Measurements from ENCODE around the gene TPST1. TPM values are rescaled to one million over a fixed set of nuclear protein-coding genes. Genes with fewer than 3 reads are reported as not detected.

The TPST1 gene
- total and polyA plus RNA-seq, 2 of the 8 experiments (the other 6 are each of a cell fraction or from before 2014, with no cell fraction given), result 8.2 to 18.4 TPM

DNA sequence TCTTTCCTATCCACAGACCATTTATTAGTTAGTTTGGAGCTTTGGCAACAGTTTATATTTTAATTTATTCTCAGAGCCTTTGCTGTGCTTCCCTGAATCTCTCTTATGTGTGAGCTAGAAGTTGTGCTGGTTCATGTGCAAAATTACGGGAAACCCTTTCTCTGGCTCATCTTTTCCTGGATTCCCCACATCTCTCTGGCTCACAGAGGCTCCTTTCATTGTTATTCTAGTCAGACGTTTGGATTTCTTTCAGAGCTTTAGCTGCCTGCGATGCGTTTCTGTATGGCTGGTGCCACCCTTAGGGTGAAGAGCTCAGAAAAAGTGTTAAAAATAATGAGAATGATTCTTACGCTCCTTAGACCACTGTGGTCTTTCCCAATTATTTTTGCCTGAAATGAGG is 53.3 kb downstream of the TPST1 start (continued):
- TF ChIP-seq, protein P1, sequence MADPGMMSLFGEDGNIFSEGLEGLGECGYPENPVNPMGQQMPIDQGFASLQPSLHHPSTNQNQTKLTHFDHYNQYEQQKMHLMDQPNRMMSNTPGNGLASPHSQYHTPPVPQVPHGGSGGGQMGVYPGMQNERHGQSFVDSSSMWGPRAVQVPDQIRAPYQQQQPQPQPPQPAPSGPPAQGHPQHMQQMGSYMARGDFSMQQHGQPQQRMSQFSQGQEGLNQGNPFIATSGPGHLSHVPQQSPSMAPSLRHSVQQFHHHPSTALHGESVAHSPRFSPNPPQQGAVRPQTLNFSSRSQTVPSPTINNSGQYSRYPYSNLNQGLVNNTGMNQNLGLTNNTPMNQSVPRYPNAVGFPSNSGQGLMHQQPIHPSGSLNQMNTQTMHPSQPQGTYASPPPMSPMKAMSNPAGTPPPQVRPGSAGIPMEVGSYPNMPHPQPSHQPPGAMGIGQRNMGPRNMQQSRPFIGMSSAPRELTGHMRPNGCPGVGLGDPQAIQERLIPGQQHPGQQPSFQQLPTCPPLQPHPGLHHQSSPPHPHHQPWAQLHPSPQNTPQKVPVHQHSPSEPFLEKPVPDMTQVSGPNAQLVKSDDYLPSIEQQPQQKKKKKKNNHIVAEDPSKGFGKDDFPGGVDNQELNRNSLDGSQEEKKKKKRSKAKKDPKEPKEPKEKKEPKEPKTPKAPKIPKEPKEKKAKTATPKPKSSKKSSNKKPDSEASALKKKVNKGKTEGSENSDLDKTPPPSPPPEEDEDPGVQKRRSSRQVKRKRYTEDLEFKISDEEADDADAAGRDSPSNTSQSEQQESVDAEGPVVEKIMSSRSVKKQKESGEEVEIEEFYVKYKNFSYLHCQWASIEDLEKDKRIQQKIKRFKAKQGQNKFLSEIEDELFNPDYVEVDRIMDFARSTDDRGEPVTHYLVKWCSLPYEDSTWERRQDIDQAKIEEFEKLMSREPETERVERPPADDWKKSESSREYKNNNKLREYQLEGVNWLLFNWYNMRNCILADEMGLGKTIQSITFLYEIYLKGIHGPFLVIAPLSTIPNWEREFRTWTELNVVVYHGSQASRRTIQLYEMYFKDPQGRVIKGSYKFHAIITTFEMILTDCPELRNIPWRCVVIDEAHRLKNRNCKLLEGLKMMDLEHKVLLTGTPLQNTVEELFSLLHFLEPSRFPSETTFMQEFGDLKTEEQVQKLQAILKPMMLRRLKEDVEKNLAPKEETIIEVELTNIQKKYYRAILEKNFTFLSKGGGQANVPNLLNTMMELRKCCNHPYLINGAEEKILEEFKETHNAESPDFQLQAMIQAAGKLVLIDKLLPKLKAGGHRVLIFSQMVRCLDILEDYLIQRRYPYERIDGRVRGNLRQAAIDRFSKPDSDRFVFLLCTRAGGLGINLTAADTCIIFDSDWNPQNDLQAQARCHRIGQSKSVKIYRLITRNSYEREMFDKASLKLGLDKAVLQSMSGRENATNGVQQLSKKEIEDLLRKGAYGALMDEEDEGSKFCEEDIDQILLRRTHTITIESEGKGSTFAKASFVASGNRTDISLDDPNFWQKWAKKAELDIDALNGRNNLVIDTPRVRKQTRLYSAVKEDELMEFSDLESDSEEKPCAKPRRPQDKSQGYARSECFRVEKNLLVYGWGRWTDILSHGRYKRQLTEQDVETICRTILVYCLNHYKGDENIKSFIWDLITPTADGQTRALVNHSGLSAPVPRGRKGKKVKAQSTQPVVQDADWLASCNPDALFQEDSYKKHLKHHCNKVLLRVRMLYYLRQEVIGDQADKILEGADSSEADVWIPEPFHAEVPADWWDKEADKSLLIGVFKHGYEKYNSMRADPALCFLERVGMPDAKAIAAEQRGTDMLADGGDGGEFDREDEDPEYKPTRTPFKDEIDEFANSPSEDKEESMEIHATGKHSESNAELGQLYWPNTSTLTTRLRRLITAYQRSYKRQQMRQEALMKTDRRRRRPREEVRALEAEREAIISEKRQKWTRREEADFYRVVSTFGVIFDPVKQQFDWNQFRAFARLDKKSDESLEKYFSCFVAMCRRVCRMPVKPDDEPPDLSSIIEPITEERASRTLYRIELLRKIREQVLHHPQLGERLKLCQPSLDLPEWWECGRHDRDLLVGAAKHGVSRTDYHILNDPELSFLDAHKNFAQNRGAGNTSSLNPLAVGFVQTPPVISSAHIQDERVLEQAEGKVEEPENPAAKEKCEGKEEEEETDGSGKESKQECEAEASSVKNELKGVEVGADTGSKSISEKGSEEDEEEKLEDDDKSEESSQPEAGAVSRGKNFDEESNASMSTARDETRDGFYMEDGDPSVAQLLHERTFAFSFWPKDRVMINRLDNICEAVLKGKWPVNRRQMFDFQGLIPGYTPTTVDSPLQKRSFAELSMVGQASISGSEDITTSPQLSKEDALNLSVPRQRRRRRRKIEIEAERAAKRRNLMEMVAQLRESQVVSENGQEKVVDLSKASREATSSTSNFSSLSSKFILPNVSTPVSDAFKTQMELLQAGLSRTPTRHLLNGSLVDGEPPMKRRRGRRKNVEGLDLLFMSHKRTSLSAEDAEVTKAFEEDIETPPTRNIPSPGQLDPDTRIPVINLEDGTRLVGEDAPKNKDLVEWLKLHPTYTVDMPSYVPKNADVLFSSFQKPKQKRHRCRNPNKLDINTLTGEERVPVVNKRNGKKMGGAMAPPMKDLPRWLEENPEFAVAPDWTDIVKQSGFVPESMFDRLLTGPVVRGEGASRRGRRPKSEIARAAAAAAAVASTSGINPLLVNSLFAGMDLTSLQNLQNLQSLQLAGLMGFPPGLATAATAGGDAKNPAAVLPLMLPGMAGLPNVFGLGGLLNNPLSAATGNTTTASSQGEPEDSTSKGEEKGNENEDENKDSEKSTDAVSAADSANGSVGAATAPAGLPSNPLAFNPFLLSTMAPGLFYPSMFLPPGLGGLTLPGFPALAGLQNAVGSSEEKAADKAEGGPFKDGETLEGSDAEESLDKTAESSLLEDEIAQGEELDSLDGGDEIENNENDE (IDR thresholded peaks at IDR 0.05; ENCODE audit: insufficient replicate concordance, low read length), result no peak
- TF ChIP-seq TCF12 (IDR thresholded peaks at IDR 0.05; ENCODE audit: low read depth, low read length), result no peak
- no peak for TF ChIP-seq YY1 (IDR thresholded peaks at IDR 0.05; ENCODE audit: low read depth, low read length)
- TF ChIP-seq POLR2AphosphoS5 (IDR thresholded peaks at IDR 0.05; ENCODE audit: low read depth, low read length), result no peak
- TF ChIP-seq, protein P2, sequence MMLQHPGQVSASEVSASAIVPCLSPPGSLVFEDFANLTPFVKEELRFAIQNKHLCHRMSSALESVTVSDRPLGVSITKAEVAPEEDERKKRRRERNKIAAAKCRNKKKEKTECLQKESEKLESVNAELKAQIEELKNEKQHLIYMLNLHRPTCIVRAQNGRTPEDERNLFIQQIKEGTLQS (IDR thresholded peaks at IDR 0.05; ENCODE audit: insufficient read depth, low read depth, low read length), result no peak
- no peak for TF ChIP-seq EZH2 (IDR thresholded peaks at IDR 0.05; ENCODE audit: low read depth, low read length, severe bottlenecking)
- TF ChIP-seq KDM1A (IDR thresholded peaks at IDR 0.05; ENCODE audit: borderline replicate concordance, low read length), result no peak
- TF ChIP-seq BACH1 (IDR thresholded peaks at IDR 0.05; ENCODE audit: low read length), result no peak
- no peak for TF ChIP-seq RNF2 (IDR thresholded peaks at IDR 0.05; ENCODE audit: borderline replicate concordance, low read depth, low read length, missing control alignments, poor library complexity, severe bottlenecking)
- TF ChIP-seq EP300 (IDR thresholded peaks at IDR 0.05; ENCODE audit: borderline replicate concordance in 1 of 2, low read depth in 2 of 2, low read length in 2 of 2), result no peak
- TF ChIP-seq NANOG (IDR thresholded peaks at IDR 0.05; ENCODE audit: insufficient read depth, low read depth, low read length, poor library complexity, severe bottlenecking), result no peak

Data from H1 (cell line).